ENCODE measurements around the gene GLCCI1.

DNA sequence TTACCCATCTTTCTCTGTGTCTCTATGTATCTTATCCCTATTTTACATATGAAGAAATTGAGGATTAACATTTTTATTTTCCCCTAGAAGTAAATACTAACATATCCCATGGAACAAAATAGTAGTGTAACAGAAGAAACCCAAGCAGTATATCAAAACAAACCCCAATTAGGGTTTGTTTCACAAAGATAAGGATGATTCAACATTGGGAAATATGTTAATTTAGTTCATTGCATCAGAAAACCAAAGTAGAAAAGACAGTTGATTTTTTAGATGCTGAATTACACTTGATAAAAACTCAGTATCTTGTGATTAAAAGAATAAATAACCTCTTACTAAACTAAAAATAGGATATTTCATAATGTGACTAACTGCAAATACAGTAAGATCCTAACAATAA is 87.8 kb downstream of the GLCCI1 start:
- TF ChIP-seq CSDC2 (CRISPR knock-in tag; IDR thresholded peaks at IDR 0.05) (no peak), ZFP30 (CRISPR knock-in tag; IDR thresholded peaks at IDR 0.05) (no peak), ZC3H10 (CRISPR knock-in tag; IDR thresholded peaks at IDR 0.05) (no peak), ZNF565 (CRISPR knock-in tag; conservative IDR thresholded peaks at IDR 0.05; ENCODE audit: low read depth) (no peak), ESRRG (CRISPR knock-in tag; IDR thresholded peaks at IDR 0.05) (no peak), BACH2 (CRISPR knock-in tag; IDR thresholded peaks at IDR 0.05; ENCODE audit: borderline replicate concordance) (no peak), RARB (CRISPR knock-in tag; IDR thresholded peaks at IDR 0.05) (no peak), OSR1 (CRISPR knock-in tag; IDR thresholded peaks at IDR 0.05) (no peak), ISL1 (CRISPR knock-in tag; IDR thresholded peaks at IDR 0.05) (no peak), ZNF70 (CRISPR knock-in tag; IDR thresholded peaks at IDR 0.05) (no peak)
- TF ChIP-seq, protein P1, sequence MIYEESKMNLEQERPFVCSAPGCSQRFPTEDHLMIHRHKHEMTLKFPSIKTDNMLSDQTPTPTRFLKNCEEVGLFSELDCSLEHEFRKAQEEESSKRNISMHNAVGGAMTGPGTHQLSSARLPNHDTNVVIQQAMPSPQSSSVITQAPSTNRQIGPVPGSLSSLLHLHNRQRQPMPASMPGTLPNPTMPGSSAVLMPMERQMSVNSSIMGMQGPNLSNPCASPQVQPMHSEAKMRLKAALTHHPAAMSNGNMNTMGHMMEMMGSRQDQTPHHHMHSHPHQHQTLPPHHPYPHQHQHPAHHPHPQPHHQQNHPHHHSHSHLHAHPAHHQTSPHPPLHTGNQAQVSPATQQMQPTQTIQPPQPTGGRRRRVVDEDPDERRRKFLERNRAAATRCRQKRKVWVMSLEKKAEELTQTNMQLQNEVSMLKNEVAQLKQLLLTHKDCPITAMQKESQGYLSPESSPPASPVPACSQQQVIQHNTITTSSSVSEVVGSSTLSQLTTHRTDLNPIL (CRISPR knock-in tag; IDR thresholded peaks at IDR 0.05; ENCODE audit: low read depth), result no peak
- TF ChIP-seq, protein P2, sequence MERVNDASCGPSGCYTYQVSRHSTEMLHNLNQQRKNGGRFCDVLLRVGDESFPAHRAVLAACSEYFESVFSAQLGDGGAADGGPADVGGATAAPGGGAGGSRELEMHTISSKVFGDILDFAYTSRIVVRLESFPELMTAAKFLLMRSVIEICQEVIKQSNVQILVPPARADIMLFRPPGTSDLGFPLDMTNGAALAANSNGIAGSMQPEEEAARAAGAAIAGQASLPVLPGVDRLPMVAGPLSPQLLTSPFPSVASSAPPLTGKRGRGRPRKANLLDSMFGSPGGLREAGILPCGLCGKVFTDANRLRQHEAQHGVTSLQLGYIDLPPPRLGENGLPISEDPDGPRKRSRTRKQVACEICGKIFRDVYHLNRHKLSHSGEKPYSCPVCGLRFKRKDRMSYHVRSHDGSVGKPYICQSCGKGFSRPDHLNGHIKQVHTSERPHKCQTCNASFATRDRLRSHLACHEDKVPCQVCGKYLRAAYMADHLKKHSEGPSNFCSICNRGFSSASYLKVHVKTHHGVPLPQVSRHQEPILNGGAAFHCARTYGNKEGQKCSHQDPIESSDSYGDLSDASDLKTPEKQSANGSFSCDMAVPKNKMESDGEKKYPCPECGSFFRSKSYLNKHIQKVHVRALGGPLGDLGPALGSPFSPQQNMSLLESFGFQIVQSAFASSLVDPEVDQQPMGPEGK (CRISPR knock-in tag; IDR thresholded peaks at IDR 0.05; ENCODE audit: borderline replicate concordance), result no peak
- TF ChIP-seq, protein P3, sequence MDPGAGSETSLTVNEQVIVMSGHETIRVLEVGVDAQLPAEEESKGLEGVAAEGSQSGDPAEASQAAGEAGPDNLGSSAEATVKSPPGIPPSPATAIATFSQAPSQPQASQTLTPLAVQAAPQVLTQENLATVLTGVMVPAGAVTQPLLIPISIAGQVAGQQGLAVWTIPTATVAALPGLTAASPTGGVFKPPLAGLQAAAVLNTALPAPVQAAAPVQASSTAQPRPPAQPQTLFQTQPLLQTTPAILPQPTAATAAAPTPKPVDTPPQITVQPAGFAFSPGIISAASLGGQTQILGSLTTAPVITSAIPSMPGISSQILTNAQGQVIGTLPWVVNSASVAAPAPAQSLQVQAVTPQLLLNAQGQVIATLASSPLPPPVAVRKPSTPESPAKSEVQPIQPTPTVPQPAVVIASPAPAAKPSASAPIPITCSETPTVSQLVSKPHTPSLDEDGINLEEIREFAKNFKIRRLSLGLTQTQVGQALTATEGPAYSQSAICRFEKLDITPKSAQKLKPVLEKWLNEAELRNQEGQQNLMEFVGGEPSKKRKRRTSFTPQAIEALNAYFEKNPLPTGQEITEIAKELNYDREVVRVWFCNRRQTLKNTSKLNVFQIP (CRISPR knock-in tag; IDR thresholded peaks at IDR 0.05; ENCODE audit: borderline replicate concordance, low read depth), result no peak
- TF ChIP-seq, protein P4, sequence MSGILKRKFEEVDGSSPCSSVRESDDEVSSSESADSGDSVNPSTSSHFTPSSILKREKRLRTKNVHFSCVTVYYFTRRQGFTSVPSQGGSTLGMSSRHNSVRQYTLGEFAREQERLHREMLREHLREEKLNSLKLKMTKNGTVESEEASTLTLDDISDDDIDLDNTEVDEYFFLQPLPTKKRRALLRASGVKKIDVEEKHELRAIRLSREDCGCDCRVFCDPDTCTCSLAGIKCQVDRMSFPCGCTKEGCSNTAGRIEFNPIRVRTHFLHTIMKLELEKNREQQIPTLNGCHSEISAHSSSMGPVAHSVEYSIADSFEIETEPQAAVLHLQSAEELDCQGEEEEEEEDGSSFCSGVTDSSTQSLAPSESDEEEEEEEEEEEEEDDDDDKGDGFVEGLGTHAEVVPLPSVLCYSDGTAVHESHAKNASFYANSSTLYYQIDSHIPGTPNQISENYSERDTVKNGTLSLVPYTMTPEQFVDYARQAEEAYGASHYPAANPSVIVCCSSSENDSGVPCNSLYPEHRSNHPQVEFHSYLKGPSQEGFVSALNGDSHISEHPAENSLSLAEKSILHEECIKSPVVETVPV (CRISPR knock-in tag; IDR thresholded peaks at IDR 0.05), result no peak

All from SK-N-SH treated with all-trans-retinoic acid at 6 μM for 48 hours (cell line).